ENCODE data around the gene OAS2.

GRCh38 chr12:112989806-112990205, 11.5 kb downstream of the OAS2 start:
- TF ChIP-seq SMC3 (IDR thresholded peaks at IDR 0.05; ENCODE audit: borderline replicate concordance, low read length) (no peak), SREBF2 (IDR thresholded peaks at IDR 0.05; ENCODE audit: low read length) (no peak)
